MCF 10A (cell line): ENCODE results near the gene LCP1. TPM values are rescaled to one million over a fixed set of nuclear protein-coding genes. Genes with fewer than 3 reads are reported as not detected.

Experiments
- BruUV-seq: library from RNA; stranded (reverse); fragments of 400-500 nt; replicated peaks from 2 replicates; lab custom pipeline; 2021; lab: Mats Ljungman, UMichigan
- CTCF ChIA-PET: fragments of 300-600 bp; sonication (Branson Sonifier 250); formaldehyde crosslinking; extraction: SDS; loops from one replicate; lab custom pipeline; 2021; ENCODE audit warnings: antibody characterized with exemption, inconsistent platforms; lab: Yijun Ruan, JAX
- POLR2A ChIA-PET: fragments of 300-600, 350-650 bp; sonication (Branson Sonifier 250); formaldehyde crosslinking; extraction: SDS; loops from one replicate; lab custom pipeline; 2020; ENCODE audit warnings: antibody characterized with exemption, inconsistent platforms; lab: Yijun Ruan, JAX
- DNase-seq: peaks from one replicate; pipeline ENCODE4 v3.0.0-alpha.2; 2018; ENCODE audit not compliant: unreplicated experiment
- H3K27ac Mint-ChIP-seq: one replicate; pipeline ENCODE4 v1.8.0; 2022; ENCODE audit warnings: mild to moderate bottlenecking, low read depth, mixed read lengths; ENCODE audit not compliant: unreplicated experiment
- H3K27me3 Mint-ChIP-seq: one replicate; pipeline ENCODE4 v1.8.0; 2022; ENCODE audit warnings: mixed read lengths; ENCODE audit not compliant: insufficient read depth, unreplicated experiment
- H3K36me3 Mint-ChIP-seq: one replicate; pipeline ENCODE4 v1.8.0; 2022; ENCODE audit warnings: mild to moderate bottlenecking, moderate library complexity, mixed read lengths; ENCODE audit not compliant: insufficient read depth, unreplicated experiment
- H3K4me1 Mint-ChIP-seq: one replicate; pipeline ENCODE4 v1.8.0; 2022; ENCODE audit warnings: mixed read lengths; ENCODE audit not compliant: insufficient read depth, unreplicated experiment
- H3K4me3 Mint-ChIP-seq: one replicate; pipeline ENCODE4 v1.8.0; 2022; ENCODE audit warnings: mild to moderate bottlenecking, moderate library complexity, mixed read lengths; ENCODE audit not compliant: unreplicated experiment
- H3K9me3 Mint-ChIP-seq: one replicate; pipeline ENCODE4 v1.8.0; 2022; ENCODE audit warnings: mixed read lengths; ENCODE audit not compliant: unreplicated experiment
- intact Hi-C: fragments of 100-400 bp; cut with micrococcal nuclease; formaldehyde crosslinking; loops from 2 replicates; pipeline ENCODE4 v1.14.1; 2022
- total RNA-seq: library from RNA; stranded (reverse); gene quantifications from 2 replicates; pipeline ENCODE4 v1.2.3, GENCODE V29; 2022
- TF ChIP-seq, protein P1 (sequence below): fragments of 200-600 bp; IDR thresholded peaks from one replicate; pipeline ENCODE4 v1.8.0; 2022; ENCODE audit warnings: antibody characterized with exemption, mild to moderate bottlenecking; ENCODE audit not compliant: unreplicated experiment

LCP1 gene
- total RNA-seq, 1 experiment from 2014 or later = 0.89 TPM

DNA sequence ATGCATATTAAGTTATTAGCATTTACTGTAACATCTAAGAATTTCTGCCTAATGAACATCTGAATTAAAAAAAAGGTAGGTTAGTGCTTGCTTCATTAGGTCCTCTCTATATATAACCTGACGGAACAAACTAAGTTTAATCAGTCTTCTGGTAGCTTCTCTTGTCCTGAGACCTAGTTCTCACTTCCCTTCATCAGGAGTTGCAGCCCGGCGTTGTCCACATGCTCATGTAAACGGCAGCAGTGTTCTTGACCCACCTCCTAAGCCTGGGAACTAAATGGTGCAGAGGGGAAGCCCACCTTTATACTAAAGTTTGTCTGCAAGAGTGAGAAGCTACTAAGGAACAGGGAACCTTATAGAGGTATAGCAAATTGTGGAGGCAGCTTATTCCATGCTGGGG is 45.3 kb downstream of the LCP1 start:
- DNase-seq = no peak
- CTCF ChIA-PET = interaction anchor here (0.7 to 2.5 kb wide), 4 partner anchors 10 to 513 kb away, joined by 3 to 13 read pairs (median 4); no protein-coding TSS in a partner anchor
- no TSS peak for BruUV-seq

DNA sequence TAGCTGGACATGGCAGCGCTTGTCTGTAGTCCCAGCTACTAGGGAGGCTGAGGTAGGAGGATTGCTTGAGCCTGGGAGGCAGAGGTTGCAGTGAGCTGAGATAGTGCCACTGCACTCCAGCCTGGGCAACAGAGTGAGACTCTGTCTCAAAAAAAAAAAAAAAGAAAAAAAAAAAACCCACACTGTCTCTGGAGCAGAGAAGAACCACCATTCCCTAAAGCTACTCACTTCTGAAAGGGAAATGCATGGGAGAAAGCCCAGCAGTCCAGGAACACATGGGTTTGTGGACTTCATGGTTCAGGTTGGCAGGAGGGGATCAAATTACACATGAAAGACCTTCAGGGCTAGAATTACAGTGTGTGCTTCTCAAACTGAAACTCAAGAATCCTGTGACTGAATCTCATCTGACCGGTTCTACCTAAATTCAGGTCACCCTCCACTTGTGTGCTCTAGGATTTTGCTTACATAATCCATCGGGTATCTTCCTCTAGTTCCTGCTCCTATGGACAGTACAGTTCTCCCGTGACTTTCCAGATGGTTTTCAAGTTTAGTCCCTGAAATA is 46.9 kb downstream of the LCP1 start:
- H3K9me3 Mint-ChIP-seq = no peaks in the 10 kb centered on the region
- ChIA-PET POLR2A (interaction anchor here (0.7 kb wide), 1 partner anchor 253 kb away, joined by 3 read pairs; no protein-coding TSS in a partner anchor), CTCF (interaction anchor here (2.5 kb wide), 1 partner anchor 8 kb away, joined by 13 read pairs; no protein-coding TSS in a partner anchor)
- peaks cover 15% of the 10 kb centered on the region for H3K27me3 Mint-ChIP-seq
- DNase-seq = peak; percentile 59
- H3K4me1 Mint-ChIP-seq = no peaks in the 10 kb centered on the region
- no TSS peak for BruUV-seq
- no peak overlapping the region for H3K4me3 Mint-ChIP-seq
- no peaks in the 10 kb centered on the region for H3K36me3 Mint-ChIP-seq
- TF ChIP-seq, protein P1, sequence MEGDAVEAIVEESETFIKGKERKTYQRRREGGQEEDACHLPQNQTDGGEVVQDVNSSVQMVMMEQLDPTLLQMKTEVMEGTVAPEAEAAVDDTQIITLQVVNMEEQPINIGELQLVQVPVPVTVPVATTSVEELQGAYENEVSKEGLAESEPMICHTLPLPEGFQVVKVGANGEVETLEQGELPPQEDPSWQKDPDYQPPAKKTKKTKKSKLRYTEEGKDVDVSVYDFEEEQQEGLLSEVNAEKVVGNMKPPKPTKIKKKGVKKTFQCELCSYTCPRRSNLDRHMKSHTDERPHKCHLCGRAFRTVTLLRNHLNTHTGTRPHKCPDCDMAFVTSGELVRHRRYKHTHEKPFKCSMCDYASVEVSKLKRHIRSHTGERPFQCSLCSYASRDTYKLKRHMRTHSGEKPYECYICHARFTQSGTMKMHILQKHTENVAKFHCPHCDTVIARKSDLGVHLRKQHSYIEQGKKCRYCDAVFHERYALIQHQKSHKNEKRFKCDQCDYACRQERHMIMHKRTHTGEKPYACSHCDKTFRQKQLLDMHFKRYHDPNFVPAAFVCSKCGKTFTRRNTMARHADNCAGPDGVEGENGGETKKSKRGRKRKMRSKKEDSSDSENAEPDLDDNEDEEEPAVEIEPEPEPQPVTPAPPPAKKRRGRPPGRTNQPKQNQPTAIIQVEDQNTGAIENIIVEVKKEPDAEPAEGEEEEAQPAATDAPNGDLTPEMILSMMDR = no peak
- intact Hi-C loops = no loop called here
- H3K27ac Mint-ChIP-seq = no peak overlapping the region

More for the DNA sequence above, 45.3 kb downstream of the LCP1 start:
- no peak overlapping the region for H3K27ac Mint-ChIP-seq
- H3K4me3 Mint-ChIP-seq = no peak overlapping the region
- H3K27me3 Mint-ChIP-seq = no peaks in the 10 kb centered on the region
- intact Hi-C loops = no loop called here
- POLR2A ChIA-PET = no interaction called here
- no peaks in the 10 kb centered on the region for H3K36me3 Mint-ChIP-seq
- TF ChIP-seq, protein P1 = no peak
- H3K9me3 Mint-ChIP-seq = no peaks in the 10 kb centered on the region
- no peaks in the 10 kb centered on the region for H3K4me1 Mint-ChIP-seq

GRCh38 chr13:46134494-46134893 is 47.5 kb downstream of the LCP1 start:
- CTCF ChIA-PET = interaction anchor here (0.6 to 2.5 kb wide), 2 partner anchors 8 to 327 kb away, joined by 5 to 13 read pairs; no protein-coding TSS in a partner anchor

DNA sequence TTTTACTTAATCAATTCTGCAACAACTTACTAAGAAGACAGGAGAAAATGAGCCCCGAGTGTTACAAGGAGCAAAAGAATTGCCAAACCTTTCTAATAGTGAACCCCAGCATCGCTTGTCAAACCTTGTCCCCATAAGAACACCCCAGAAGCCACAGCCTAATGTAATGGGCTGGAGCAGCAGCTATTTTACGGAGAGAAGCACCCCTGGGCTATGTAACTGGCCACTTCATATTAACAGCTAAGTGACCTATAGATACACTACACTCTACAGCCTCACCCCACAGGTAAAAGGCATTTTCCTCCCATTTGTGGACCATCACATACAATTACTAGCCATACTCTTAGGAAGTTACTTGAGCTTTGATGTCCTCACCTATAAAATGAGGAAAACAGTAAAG is 49.9 kb downstream of the LCP1 start:
- no peak for DNase-seq
- no peak overlapping the region for H3K4me3 Mint-ChIP-seq
- intact Hi-C loops = no loop called here
- TF ChIP-seq, protein P1 = no peak
- H3K27me3 Mint-ChIP-seq = peaks cover 29% of the 10 kb centered on the region
- H3K4me1 Mint-ChIP-seq = no peaks in the 10 kb centered on the region
- no peaks in the 10 kb centered on the region for H3K9me3 Mint-ChIP-seq
- ChIA-PET CTCF (interaction anchor here (0.6 to 1.1 kb wide), 3 partner anchors 11 to 173 kb away, joined by 3 read pairs; no protein-coding TSS in a partner anchor), POLR2A (no interaction called here)
- no TSS peak for BruUV-seq
- no peak overlapping the region for H3K27ac Mint-ChIP-seq
- no peaks in the 10 kb centered on the region for H3K36me3 Mint-ChIP-seq

More at GRCh38 chr13:46134494-46134893, 47.5 kb downstream of the LCP1 start:
- POLR2A ChIA-PET = no interaction called here
- no peak for DNase-seq
- Mint-ChIP-seq H3K4me3 (no peak overlapping the region), H3K36me3 (no peaks in the 10 kb centered on the region), H3K27me3 (peaks cover 21% of the 10 kb centered on the region), H3K4me1 (no peaks in the 10 kb centered on the region), H3K9me3 (no peaks in the 10 kb centered on the region), H3K27ac (no peak overlapping the region)
- intact Hi-C loops = no loop called here
- BruUV-seq = no TSS peak
- TF ChIP-seq, protein P1 = no peak
